Activated CD8-positive, alpha-beta T cell treated with anti-CD3 and anti-CD28 coated beads for 36 hours (primary cell): Measurements from ENCODE around the gene PREX1. TPM values are rescaled to one million over a fixed set of nuclear protein-coding genes. Genes with fewer than 3 reads are reported as not detected.

Experiments used
- ATAC-seq: fragments of 200-7000 bp; cut with Tn5 transposase; one replicate; pipeline ENCODE4 v1.10.0; 2021; ENCODE audit warnings: mild to moderate bottlenecking, moderate library complexity
- CTCF ChIA-PET: fragments of 350-600 bp; sonication (Branson Sonifier 250); formaldehyde crosslinking; loops from one replicate; lab custom pipeline; 2021; ENCODE audit warnings: antibody characterized with exemption; lab: Charles Lee
- POLR2A ChIA-PET: fragments of 350-600 bp; sonication (Branson Sonifier 250); formaldehyde crosslinking; loops from one replicate; lab custom pipeline; 2021; ENCODE audit warnings: antibody characterized with exemption; lab: Charles Lee
- DNase-seq: peaks from one replicate; pipeline ENCODE4 v3.0.0-alpha.2; 2020
- H3K27ac Mint-ChIP-seq: one replicate; pipeline ENCODE4 v1.8.0; 2021; ENCODE audit warnings: mild to moderate bottlenecking, mixed read lengths
- H3K27me3 Mint-ChIP-seq: one replicate; pipeline ENCODE4 v1.8.0; 2021; ENCODE audit warnings: mixed read lengths
- H3K36me3 Mint-ChIP-seq: one replicate; pipeline ENCODE4 v1.8.0; 2021; ENCODE audit warnings: low read depth, mixed read lengths
- H3K4me1 Mint-ChIP-seq: one replicate; pipeline ENCODE4 v1.8.0; 2021; ENCODE audit warnings: low read depth, mixed read lengths
- H3K4me3 Mint-ChIP-seq: one replicate; pipeline ENCODE4 v1.8.0; 2021; ENCODE audit warnings: mild to moderate bottlenecking, moderate library complexity, mixed read lengths
- H3K9me3 Mint-ChIP-seq: one replicate; pipeline ENCODE4 v1.8.0; 2021; ENCODE audit warnings: mixed read lengths
- CTCF ChIP-seq: fragments of 200-600 bp; IDR thresholded peaks from one replicate; pipeline ENCODE4 v1.8.0; 2022; ENCODE audit warnings: antibody characterized with exemption, mild to moderate bottlenecking
- intact Hi-C: fragments of 100-400 bp; cut with micrococcal nuclease; formaldehyde crosslinking; loops from one replicate; pipeline ENCODE4 v1.10.0; 2022
- total RNA-seq, 2 experiments: library from RNA; stranded (reverse); gene quantifications; one replicate each; pipeline ENCODE4 v1.2.3, GENCODE V29; 2021

The PREX1 gene
- total RNA-seq, 2 experiments from 2014 or later: 79.7 to 80.5 TPM

- no peak overlapping the region for H3K4me3 Mint-ChIP-seq
- no peak overlapping the region for H3K27ac Mint-ChIP-seq
- no peaks in the 10 kb centered on the region for H3K9me3 Mint-ChIP-seq
- ATAC-seq (no peak), DNase-seq (no peak)
- ChIA-PET POLR2A (no interaction called here), CTCF (interaction anchor here (0.7 to 2.6 kb wide), 26 partner anchors 8 to 1929 kb away, joined by 3 to 31 read pairs (median 4); no protein-coding TSS in a partner anchor)
- TF ChIP-seq CTCF: no peak
- peaks cover 6% of the 10 kb centered on the region for H3K4me1 Mint-ChIP-seq
- intact Hi-C loops: loop anchor here (5.0 kb wide), 1 partner anchor 942 kb away; no protein-coding TSS in a partner anchor
- H3K27me3 Mint-ChIP-seq: no peaks in the 10 kb centered on the region
- peaks cover 2% of the 10 kb centered on the region for H3K36me3 Mint-ChIP-seq
Measured at GRCh38 chr20:48619126-48620101, 208.4 kb downstream of the PREX1 start.

GRCh38 chr20:48618631-48619030 is 209.2 kb downstream of the PREX1 start:
- ChIA-PET POLR2A (no interaction called here), CTCF (interaction anchor here (1.4 kb wide), 1 partner anchor 940 kb away, joined by 3 read pairs; no protein-coding TSS in a partner anchor)
- Mint-ChIP-seq H3K27me3 (no peaks in the 10 kb centered on the region), H3K4me3 (no peak overlapping the region), H3K36me3 (peaks cover 2% of the 10 kb centered on the region), H3K9me3 (no peaks in the 10 kb centered on the region), H3K4me1 (peaks cover 6% of the 10 kb centered on the region), H3K27ac (no peak overlapping the region)
- intact Hi-C loops: no loop called here
- no peak for TF ChIP-seq CTCF
- DNase-seq (no peak), ATAC-seq (no peak)

GRCh38 chr20:48618052-48618451 is 209.7 kb downstream of the PREX1 start:
- Mint-ChIP-seq H3K36me3 (peaks cover 2% of the 10 kb centered on the region), H3K4me3 (no peak overlapping the region), H3K27me3 (no peaks in the 10 kb centered on the region), H3K27ac (no peak overlapping the region), H3K9me3 (no peaks in the 10 kb centered on the region), H3K4me1 (peaks cover 6% of the 10 kb centered on the region)
- intact Hi-C loops: no loop called here
- CTCF ChIA-PET: interaction anchor here (1.4 kb wide), 1 partner anchor 940 kb away, joined by 3 read pairs; no protein-coding TSS in a partner anchor
- POLR2A ChIA-PET: no interaction called here
- ATAC-seq (no peak), DNase-seq (no peak)
- no peak for TF ChIP-seq CTCF

- intact Hi-C loops: no loop called here
- no peak for TF ChIP-seq CTCF
- ChIA-PET POLR2A (no interaction called here), CTCF (no interaction called here)
- Mint-ChIP-seq H3K4me1 (peaks cover 6% of the 10 kb centered on the region), H3K4me3 (no peak overlapping the region), H3K27me3 (no peaks in the 10 kb centered on the region), H3K36me3 (no peaks in the 10 kb centered on the region), H3K9me3 (no peaks in the 10 kb centered on the region), H3K27ac (no peak overlapping the region)
- no peak for DNase-seq
- ATAC-seq: no peak
Measured at GRCh38 chr20:48617481-48617880, 210.3 kb downstream of the PREX1 start.

GRCh38 chr20:48616481-48616880 is 211.3 kb downstream of the PREX1 start:
- no peak for DNase-seq
- CTCF ChIA-PET: no interaction called here
- TF ChIP-seq CTCF: no peak
- no peak overlapping the region for H3K27ac Mint-ChIP-seq
- no peaks in the 10 kb centered on the region for H3K36me3 Mint-ChIP-seq
- intact Hi-C loops: no loop called here
- H3K4me3 Mint-ChIP-seq: no peak overlapping the region
- H3K4me1 Mint-ChIP-seq: peaks cover 6% of the 10 kb centered on the region
- POLR2A ChIA-PET: no interaction called here
- no peaks in the 10 kb centered on the region for H3K27me3 Mint-ChIP-seq
- ATAC-seq: no peak
- H3K9me3 Mint-ChIP-seq: no peaks in the 10 kb centered on the region
